ENCODE data around the gene ABRACL. TPM values are rescaled to one million over a fixed set of nuclear protein-coding genes. Genes with fewer than 3 reads are reported as not detected.

Gene ABRACL
- total and polyA plus RNA-seq, 2 of the 4 experiments (the other 2 are of a cell fraction), result 16.0 to 27.9 TPM

DNA sequence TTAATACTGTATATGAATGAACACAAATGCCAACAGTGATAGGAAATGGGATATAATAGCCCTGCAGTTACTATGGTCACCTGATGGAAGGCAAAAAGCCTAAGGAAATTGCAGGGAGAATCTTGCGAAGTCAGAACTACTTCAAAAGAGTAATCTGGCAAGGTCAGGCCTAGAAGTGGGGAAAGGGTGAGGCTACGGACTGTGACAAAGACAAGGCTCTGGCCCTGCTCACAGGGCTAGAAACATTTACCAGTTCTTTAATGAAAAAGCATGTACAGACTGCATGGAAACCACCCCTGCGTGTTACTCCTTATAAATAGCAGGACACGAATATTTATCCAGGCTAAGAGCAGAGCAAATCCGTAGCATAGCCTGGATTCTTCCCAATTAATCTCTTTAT, 53.8 kb downstream of the ABRACL start:
- no peak overlapping the region for H2AFZ ChIP-seq (replicated peaks; ENCODE audit: low read length, poor library complexity)
- no peak overlapping the region for H2BK5ac ChIP-seq (ENCODE audit: low read depth, low read length, poor library complexity, severe bottlenecking)
- no peak overlapping the region for H2AK9ac ChIP-seq (replicated peaks; ENCODE audit: low read depth, low read length, poor library complexity)
- H2BK20ac ChIP-seq (ENCODE audit: low read depth, low read length), result no peak overlapping the region
- no peaks in the 10 kb centered on the region for H4K20me1 ChIP-seq (ENCODE audit: insufficient read depth, low read length)
- POLR2A ChIA-PET (ENCODE audit: unreplicated experiment), result no interaction called here
- no peak overlapping the region for H3K56ac ChIP-seq (ENCODE audit: extremely low read depth, insufficient read depth, low read length)
- no CpG with 5 or more reads among the region's 5 CpGs for WGBS, 2 experiments (ENCODE audit: extremely low coverage in 2 of 2, insufficient read length in 1 of 2)
- H3K9me1 ChIP-seq (ENCODE audit: insufficient read depth, low read length), result no peaks in the 10 kb centered on the region
- no peaks in the 10 kb centered on the region for H3K4me1 ChIP-seq (ENCODE audit: control insufficient read depth, insufficient read depth, low read length)
- H3K4me3 ChIP-seq (ENCODE audit: insufficient read depth, low read depth, low read length), result no peak overlapping the region
- H3K9me3 ChIP-seq (ENCODE audit: control insufficient read depth, insufficient read depth, low read length), result no peaks in the 10 kb centered on the region
- no peak overlapping the region for H4K91ac ChIP-seq (ENCODE audit: insufficient read depth, low read depth, low read length)
- no peak overlapping the region for H3K9ac ChIP-seq (ENCODE audit: low read depth, low read length)
- no peak for ATAC-seq (ENCODE audit: low read depth)
- no peak overlapping the region for H3K27ac ChIP-seq (ENCODE audit: insufficient read depth, low read length)
- no peak overlapping the region for H4K8ac ChIP-seq (ENCODE audit: low read depth in 2 of 2, low read length in 2 of 2)
- H4K5ac ChIP-seq (ENCODE audit: low read depth, low read length), result no peak overlapping the region
- H3K4me2 ChIP-seq (ENCODE audit: low read depth, low read length), result no peak overlapping the region
- no peak overlapping the region for H2AK5ac ChIP-seq (ENCODE audit: low read depth, low read length)
- peaks cover 3% of the 10 kb centered on the region for H3K27me3 ChIP-seq (ENCODE audit: control insufficient read depth, insufficient read depth, low read length)
- dilution Hi-C loops (cut with HindIII; ENCODE audit: low sequenced_read_pairs, unreplicated experiment) (no loop called here), intact Hi-C loops (cut with micrococcal nuclease) (no loop called here), in situ Hi-C loops (cut with MboI; ENCODE audit: low sequenced_read_pairs) (no loop called here)
- H3K36me3 ChIP-seq (ENCODE audit: control insufficient read depth, insufficient read depth, low read length), result no peaks in the 10 kb centered on the region
- TF ChIP-seq NFE2L2 (IDR thresholded peaks at IDR 0.05; ENCODE audit: low read depth, low read length), result no peak
- no peak for TF ChIP-seq SMC3 (IDR thresholded peaks at IDR 0.05; ENCODE audit: low read depth, low read length)
- no peak for TF ChIP-seq RAD21 (IDR thresholded peaks at IDR 0.05; ENCODE audit: low read length)
- no peak for TF ChIP-seq POLR2A (IDR thresholded peaks at IDR 0.05; ENCODE audit: low read depth, low read length)
- no peak for TF ChIP-seq RFX5 (IDR thresholded peaks at IDR 0.05; ENCODE audit: low read depth, low read length)
- TF ChIP-seq, protein P1, sequence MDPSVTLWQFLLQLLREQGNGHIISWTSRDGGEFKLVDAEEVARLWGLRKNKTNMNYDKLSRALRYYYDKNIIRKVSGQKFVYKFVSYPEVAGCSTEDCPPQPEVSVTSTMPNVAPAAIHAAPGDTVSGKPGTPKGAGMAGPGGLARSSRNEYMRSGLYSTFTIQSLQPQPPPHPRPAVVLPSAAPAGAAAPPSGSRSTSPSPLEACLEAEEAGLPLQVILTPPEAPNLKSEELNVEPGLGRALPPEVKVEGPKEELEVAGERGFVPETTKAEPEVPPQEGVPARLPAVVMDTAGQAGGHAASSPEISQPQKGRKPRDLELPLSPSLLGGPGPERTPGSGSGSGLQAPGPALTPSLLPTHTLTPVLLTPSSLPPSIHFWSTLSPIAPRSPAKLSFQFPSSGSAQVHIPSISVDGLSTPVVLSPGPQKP (IDR thresholded peaks at IDR 0.05; ENCODE audit: borderline replicate concordance, low read depth, low read length), result no peak
- TF ChIP-seq MAZ (IDR thresholded peaks at IDR 0.05; ENCODE audit: borderline replicate concordance, low read depth, low read length), result no peak
- TF ChIP-seq FOS (IDR thresholded peaks at IDR 0.05; ENCODE audit: low read depth, low read length), result no peak
- TF ChIP-seq RCOR1 (IDR thresholded peaks at IDR 0.05; ENCODE audit: insufficient replicate concordance, low read length), result no peak
- TF ChIP-seq BHLHE40 (IDR thresholded peaks at IDR 0.05; ENCODE audit: low read depth, low read length), result no peak
- TF ChIP-seq, protein P2, sequence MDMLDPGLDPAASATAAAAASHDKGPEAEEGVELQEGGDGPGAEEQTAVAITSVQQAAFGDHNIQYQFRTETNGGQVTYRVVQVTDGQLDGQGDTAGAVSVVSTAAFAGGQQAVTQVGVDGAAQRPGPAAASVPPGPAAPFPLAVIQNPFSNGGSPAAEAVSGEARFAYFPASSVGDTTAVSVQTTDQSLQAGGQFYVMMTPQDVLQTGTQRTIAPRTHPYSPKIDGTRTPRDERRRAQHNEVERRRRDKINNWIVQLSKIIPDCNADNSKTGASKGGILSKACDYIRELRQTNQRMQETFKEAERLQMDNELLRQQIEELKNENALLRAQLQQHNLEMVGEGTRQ (IDR thresholded peaks at IDR 0.05; ENCODE audit: low read depth, low read length), result no peak
- TF ChIP-seq MXI1 (IDR thresholded peaks at IDR 0.05; ENCODE audit: borderline replicate concordance, low read depth, low read length), result no peak
- H3K14ac ChIP-seq (replicated peaks; ENCODE audit: low read depth, low read length), result no peak overlapping the region
- no peak overlapping the region for H3K23ac ChIP-seq (ENCODE audit: low read depth, low read length)
- H3K4ac ChIP-seq (ENCODE audit: low read depth, low read length), result no peak overlapping the region
- H2BK15ac ChIP-seq (ENCODE audit: low read depth, low read length), result no peak overlapping the region
- CTCF ChIA-PET, result no interaction called here
- DNase-seq, result no peak
- no peaks in the 10 kb centered on the region for H3K79me1 ChIP-seq (ENCODE audit: low read depth in 1 of 2, low read length in 2 of 2)
- BruUV-seq (replicated peaks), result no TSS peak
- H2BK120ac ChIP-seq (ENCODE audit: low read depth, low read length), result no peak overlapping the region
- no peak overlapping the region for H3K18ac ChIP-seq (ENCODE audit: low read depth, low read length)

Measured in IMR-90 (cell line).